BLaER1 treated with 17β-estradiol and CSF1 and Interleukin-3, amounts not matched to agents 10 nM and 100 nM (cell line): ENCODE data around the gene LINGO1.

ENCODE experiments used
- H3K27ac ChIP-seq, 11 experiments: shearing (Covaris generic); formaldehyde crosslinking; 2 replicates each; pipeline ENCODE4 v1.8.1; 2022
- H3K27me3 ChIP-seq, 11 experiments: shearing (Covaris generic); formaldehyde crosslinking; 2 replicates each; pipeline ENCODE4 v1.8.1; 2022
- H3K36me3 ChIP-seq, 11 experiments: shearing (Covaris generic); formaldehyde crosslinking; 2 replicates each; pipeline ENCODE4 v1.8.1; 2022
- H3K4me1 ChIP-seq, 10 experiments: shearing (Covaris generic); formaldehyde crosslinking; 2 replicates each; pipeline ENCODE4 v1.8.1; 2022
- H3K4me2 ChIP-seq, 11 experiments: shearing (Covaris generic); formaldehyde crosslinking; 2 replicates each; pipeline ENCODE4 v1.8.1; 2022
- H3K4me3 ChIP-seq, 10 experiments: shearing (Covaris generic); formaldehyde crosslinking; 2 replicates each; pipeline ENCODE4 v1.8.1; 2022
- H3K9ac ChIP-seq, 11 experiments: shearing (Covaris generic); formaldehyde crosslinking; 2 replicates each; pipeline ENCODE4 v1.8.1; 2022
- H3K9me3 ChIP-seq, 11 experiments: shearing (Covaris generic); formaldehyde crosslinking; replicated peaks in 1 of 11; 2 replicates each; pipeline ENCODE4 v1.8.1; 2022
- H4K20me1 ChIP-seq, 11 experiments: shearing (Covaris generic); formaldehyde crosslinking; 2 replicates each; pipeline ENCODE4 v1.8.1; 2022
- Cebpa-rat ChIP-seq, 11 experiments: shearing (Covaris generic); IDR thresholded peaks; 2 replicates each; pipeline ENCODE4 v1.8.1; 2022

The LINGO1 gene

DNA sequence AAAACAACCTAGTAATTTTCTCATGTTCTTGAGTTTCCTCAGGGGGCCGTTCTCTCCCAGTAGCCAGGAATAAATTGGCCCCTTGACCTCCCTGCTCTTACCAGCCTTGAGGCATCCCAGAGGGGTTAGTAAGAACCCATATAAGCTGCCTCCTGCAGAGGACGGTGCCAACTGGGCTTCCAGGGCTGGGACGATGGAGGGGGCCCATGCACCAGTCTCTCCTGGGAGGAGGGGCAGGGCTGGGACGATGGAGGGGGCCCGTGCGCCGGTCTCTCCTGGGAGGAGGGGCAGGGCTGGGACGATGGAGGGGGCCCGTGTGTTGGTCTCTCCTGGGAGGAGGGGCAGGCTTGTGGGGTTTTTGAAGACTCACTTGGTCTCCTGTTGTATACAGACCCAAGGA lies 22.0 kb downstream of the LINGO1 start:
- Histone ChIP-seq H3K4me3 (no peak overlapping the region), H3K9me3 (no peaks in the 10 kb centered on the region), H3K27me3 (no peaks in the 10 kb centered on the region), H3K4me2 (peak overlapping the region in 9 of 11 experiments; percentile 29 to 87 (median 59); a peak in 16 of 22 replicates), H3K9ac (0 out of 22 replicates have a peak overlapping the region, but pooled peaks of 1 of the 11 experiments have one; percentile 5), H3K27ac (no peak overlapping the region), H4K20me1 (no peaks in the 10 kb centered on the region; a peak in 1 of 22 replicates), H3K36me3 (no peaks in the 10 kb centered on the region), H3K4me1 (peaks cover 52 to 73% (median 71%) of the 10 kb centered on the region in 10 experiments)
- no peak for TF ChIP-seq Cebpa-rat (IDR thresholded peaks at IDR 0.05)

DNA sequence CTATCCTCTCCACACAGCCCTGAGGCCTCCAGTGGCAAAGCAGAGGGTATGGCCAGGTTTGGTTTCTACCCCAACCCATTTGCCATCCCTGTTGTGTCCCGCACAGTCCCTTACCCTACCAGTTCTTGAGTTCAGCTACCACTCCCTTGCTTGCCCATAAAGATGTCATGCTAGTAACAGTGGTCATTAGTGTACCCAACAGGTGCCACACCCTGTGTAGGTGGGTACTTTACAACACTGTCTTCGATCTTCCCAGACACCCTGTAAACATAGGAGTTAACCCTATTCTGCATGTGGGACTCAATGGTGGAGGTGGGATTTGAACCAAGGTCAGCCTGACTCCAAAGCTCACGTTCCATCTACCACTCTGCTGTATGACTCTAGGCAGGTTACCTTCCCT lies 23.2 kb downstream of the LINGO1 start:
- no peak for TF ChIP-seq Cebpa-rat (IDR thresholded peaks at IDR 0.05)
- Histone ChIP-seq H3K4me1 (peaks cover 58 to 84% (median 80%) of the 10 kb centered on the region in 10 experiments), H3K36me3 (no peaks in the 10 kb centered on the region), H3K27me3 (no peaks in the 10 kb centered on the region), H4K20me1 (no peaks in the 10 kb centered on the region; a peak in 1 of 22 replicates), H3K27ac (peak overlapping the region in 5 of 11 experiments; percentile 20 to 75 (median 29); a peak in 9 of 22 replicates), H3K9me3 (no peaks in the 10 kb centered on the region), H3K4me3 (no peak overlapping the region), H3K4me2 (peak overlapping the region in 10 of 11 experiments; percentile 71 to 87 (median 78); a peak in 16 of 22 replicates), H3K9ac (no peak overlapping the region; a peak in 1 of 22 replicates)

- H3K4me2 ChIP-seq, result peak overlapping the region; percentile 12 to 87 (median 77); a peak in 21 of 22 replicates
- peaks cover 58 to 92% (median 87%) of the 10 kb centered on the region in 10 experiments for H3K4me1 ChIP-seq
- H3K9ac ChIP-seq, result peak overlapping the region in 4 of 11 experiments; percentile 30 to 67 (median 64); a peak in 4 of 22 replicates
- H3K9me3 ChIP-seq, result no peaks in the 10 kb centered on the region
- H3K27me3 ChIP-seq, result no peaks in the 10 kb centered on the region
- no peak overlapping the region for H3K4me3 ChIP-seq
- H3K27ac ChIP-seq, result peak overlapping the region in 9 of 11 experiments; percentile 40 to 81 (median 72); a peak in 15 of 22 replicates
- H3K36me3 ChIP-seq, result no peaks in the 10 kb centered on the region
- TF ChIP-seq Cebpa-rat (IDR thresholded peaks at IDR 0.05), result no peak
- peaks cover 0 to 5% (median 0%) of the 10 kb centered on the region in 11 experiments; a peak in 1 of 22 replicates for H4K20me1 ChIP-seq
These were observed 23.9 kb downstream of the LINGO1 start for GRCh38 chr15:77608774-77609173.

DNA sequence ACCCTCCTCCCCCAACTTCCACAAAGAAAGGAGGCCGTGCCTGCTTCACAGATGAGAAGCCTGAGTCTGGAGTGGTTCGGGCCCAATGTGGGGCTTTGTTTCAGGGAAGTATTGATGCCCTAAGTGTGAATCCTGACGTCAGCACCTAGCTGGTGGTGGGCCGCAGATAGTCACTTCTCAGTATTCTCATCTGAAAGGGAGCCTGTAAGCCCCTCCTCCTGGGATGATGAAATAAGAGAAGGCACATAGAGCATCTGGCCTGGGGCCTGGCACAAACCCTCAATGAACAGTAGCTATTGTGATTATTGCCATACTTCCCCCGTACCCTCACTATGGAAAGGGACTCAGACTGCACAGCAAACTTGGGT lies 24.8 kb downstream of the LINGO1 start:
- H3K4me1 ChIP-seq, result peaks cover 50 to 89% (median 86%) of the 10 kb centered on the region in 10 experiments
- peak overlapping the region in 8 of 11 experiments; percentile 40 to 70 (median 60); a peak in 17 of 22 replicates for H3K9ac ChIP-seq

GRCh38 chr15:77607111-77607893 lies 25.4 kb downstream of the LINGO1 start:
- H3K9ac ChIP-seq, result peak overlapping the region in 8 of 11 experiments; percentile 40 to 70 (median 60); a peak in 17 of 22 replicates
- no peaks in the 10 kb centered on the region for H3K9me3 ChIP-seq
- peaks cover 47 to 86% (median 83%) of the 10 kb centered on the region in 10 experiments for H3K4me1 ChIP-seq
- peak overlapping the region in 10 of 11 experiments; percentile 4 to 81 (median 72); a peak in 18 of 22 replicates for H3K27ac ChIP-seq
- no peak overlapping the region for H3K4me3 ChIP-seq
- TF ChIP-seq Cebpa-rat (IDR thresholded peaks at IDR 0.05), result no peak
- H4K20me1 ChIP-seq, result peaks cover 0 to 5% (median 0%) of the 10 kb centered on the region in 11 experiments; a peak in 1 of 22 replicates
- no peaks in the 10 kb centered on the region for H3K36me3 ChIP-seq
- peak overlapping the region; percentile 71 to 87 (median 77) for H3K4me2 ChIP-seq
- no peaks in the 10 kb centered on the region for H3K27me3 ChIP-seq

More for the DNA sequence above, 24.8 kb downstream of the LINGO1 start:
- peaks cover 0 to 5% (median 0%) of the 10 kb centered on the region in 11 experiments; a peak in 1 of 22 replicates for H4K20me1 ChIP-seq
- H3K27ac ChIP-seq, result peak overlapping the region in 10 of 11 experiments; percentile 4 to 81 (median 72); a peak in 18 of 22 replicates
- no peaks in the 10 kb centered on the region for H3K9me3 ChIP-seq
- no peaks in the 10 kb centered on the region for H3K36me3 ChIP-seq
- H3K4me3 ChIP-seq, result no peak overlapping the region
- H3K27me3 ChIP-seq, result no peaks in the 10 kb centered on the region
- TF ChIP-seq Cebpa-rat (IDR thresholded peaks at IDR 0.05), result peak in 2 of 11 experiments; percentile 46 to 61; a peak in 3 of 22 replicates
- peak overlapping the region; percentile 71 to 87 (median 77) for H3K4me2 ChIP-seq

DNA sequence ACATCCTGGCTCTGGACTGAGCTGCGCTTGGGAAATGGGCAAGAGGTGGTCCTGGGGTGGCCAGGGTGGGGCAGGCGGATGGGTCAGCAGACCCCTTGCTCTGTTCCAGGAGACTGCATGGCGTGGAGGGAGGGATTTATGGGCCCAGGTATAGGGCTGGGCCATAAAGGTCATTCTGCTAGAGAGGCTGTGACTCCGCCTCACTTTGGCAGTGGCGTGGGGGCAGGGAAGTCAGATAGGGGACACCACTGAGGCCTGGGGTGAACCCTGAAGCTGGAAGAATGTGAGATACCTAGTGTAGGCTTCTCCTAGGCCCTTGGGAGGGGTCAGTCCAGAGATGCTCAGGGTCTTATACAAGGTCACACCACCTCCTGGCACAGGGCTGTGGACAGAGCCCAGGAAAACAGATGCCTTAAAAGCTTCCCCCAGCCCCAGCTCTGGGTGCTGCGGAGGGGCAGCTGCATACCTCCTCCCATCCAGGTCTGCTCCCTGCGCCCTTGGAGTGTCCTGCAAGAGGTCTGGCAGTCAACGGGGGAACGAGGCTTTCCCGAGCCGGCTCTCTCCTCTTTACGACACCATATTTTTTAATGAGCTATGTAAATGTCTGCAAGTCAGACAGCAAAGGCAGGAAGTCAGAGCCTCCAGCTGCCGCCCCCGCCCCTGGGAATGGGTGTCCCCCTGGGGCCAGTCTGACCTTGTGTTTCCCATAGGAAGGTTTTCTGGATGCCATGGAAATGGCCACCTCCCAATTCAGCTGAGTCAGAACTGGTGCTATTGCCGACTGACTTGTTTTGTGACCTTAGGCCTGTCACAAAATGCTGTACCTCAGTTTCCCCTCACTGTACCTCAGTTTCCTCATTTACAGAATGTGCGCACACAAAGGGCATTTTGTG lies 26.3 kb downstream of the LINGO1 start:
- Histone ChIP-seq H3K27ac (peak overlapping the region in 8 of 11 experiments; percentile 4 to 81 (median 70); a peak in 8 of 22 replicates), H3K9me3 (no peaks in the 10 kb centered on the region), H4K20me1 (peaks cover 0 to 5% (median 0%) of the 10 kb centered on the region in 11 experiments; a peak in 1 of 22 replicates), H3K27me3 (no peaks in the 10 kb centered on the region), H3K36me3 (no peaks in the 10 kb centered on the region), H3K4me2 (peak overlapping the region; percentile 71 to 87 (median 77)), H3K4me1 (peaks cover 38 to 77% (median 74%) of the 10 kb centered on the region in 10 experiments), H3K9ac (peak overlapping the region in 5 of 11 experiments; percentile 56 to 70 (median 66); a peak in 7 of 22 replicates), H3K4me3 (no peak overlapping the region)
- TF ChIP-seq Cebpa-rat (IDR thresholded peaks at IDR 0.05), result no peak

DNA sequence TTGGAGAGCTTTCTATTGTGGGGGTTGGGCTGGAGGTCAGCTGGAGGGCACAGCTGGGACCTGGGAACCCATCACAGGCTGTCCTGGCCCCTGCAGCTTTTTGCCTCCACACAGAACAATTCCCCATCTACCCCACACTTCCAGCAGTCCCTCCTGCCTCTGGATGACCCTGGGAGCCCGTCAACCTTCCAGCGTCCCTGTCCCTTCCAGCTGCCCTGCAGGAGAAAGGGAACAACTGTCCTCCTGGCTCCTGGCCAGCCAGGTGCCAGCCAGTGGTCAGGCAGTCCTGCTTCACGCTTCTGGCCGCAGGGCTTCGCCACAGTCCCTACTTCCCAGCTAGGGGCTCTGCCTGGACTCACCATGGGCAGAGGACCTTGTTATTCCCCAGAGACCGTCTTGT lies 27.2 kb downstream of the LINGO1 start:
- Histone ChIP-seq H3K9me3 (no peaks in the 10 kb centered on the region), H3K27me3 (no peaks in the 10 kb centered on the region), H3K9ac (peak overlapping the region in 2 of 11 experiments; percentile 2 to 44; a peak in 2 of 22 replicates), H3K27ac (peak overlapping the region in 2 of 11 experiments; percentile 2 to 75; a peak in 5 of 22 replicates), H3K4me2 (peak overlapping the region in 10 of 11 experiments; percentile 71 to 87 (median 78); a peak in 19 of 22 replicates), H3K4me3 (no peak overlapping the region), H3K36me3 (no peaks in the 10 kb centered on the region), H3K4me1 (peaks cover 35 to 68% (median 66%) of the 10 kb centered on the region in 10 experiments), H4K20me1 (peaks cover 0 to 5% (median 0%) of the 10 kb centered on the region in 11 experiments; a peak in 1 of 22 replicates)
- TF ChIP-seq Cebpa-rat (IDR thresholded peaks at IDR 0.05), result no peak

DNA sequence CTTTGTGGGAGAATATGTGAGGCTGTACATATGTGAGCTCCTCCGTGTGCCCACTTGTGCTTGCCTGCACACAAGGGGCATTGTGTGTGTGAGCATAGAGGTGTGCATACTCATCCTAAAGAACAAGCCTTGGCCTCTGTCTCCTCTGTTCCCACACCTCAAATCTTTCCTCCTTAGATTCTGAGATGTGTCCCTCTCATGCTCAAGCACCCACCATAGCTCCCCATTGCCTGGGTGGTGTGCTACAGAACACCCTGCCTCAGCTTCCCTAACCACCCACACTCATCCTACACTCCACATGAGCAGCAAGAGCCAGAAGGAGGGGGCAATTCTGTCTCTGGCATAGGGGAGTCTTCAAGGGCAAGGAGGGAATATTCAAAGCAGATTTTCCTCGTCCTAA lies 27.7 kb downstream of the LINGO1 start:
- no peak for TF ChIP-seq Cebpa-rat (IDR thresholded peaks at IDR 0.05)
- H3K9ac ChIP-seq, result peak overlapping the region in 4 of 11 experiments; percentile 2 to 45 (median 29); a peak in 3 of 22 replicates
- peaks cover 35 to 68% (median 64%) of the 10 kb centered on the region in 10 experiments for H3K4me1 ChIP-seq
- no peaks in the 10 kb centered on the region for H3K27me3 ChIP-seq
- H3K9me3 ChIP-seq, result no peaks in the 10 kb centered on the region
- peak overlapping the region; percentile 61 to 87 (median 77) for H3K4me2 ChIP-seq
- H3K36me3 ChIP-seq, result no peaks in the 10 kb centered on the region
- no peak overlapping the region for H3K4me3 ChIP-seq
- peaks cover 0 to 5% (median 0%) of the 10 kb centered on the region in 11 experiments; a peak in 2 of 22 replicates for H4K20me1 ChIP-seq
- peak overlapping the region in 2 of 11 experiments; percentile 2 to 17; a peak in 2 of 22 replicates for H3K27ac ChIP-seq
